ENCODE measurements around the gene FEM1B.

FEM1B gene

GRCh38 chr15:68343579-68344225 lies 66.2 kb downstream of the FEM1B start:
- Histone ChIP-seq H3K27ac (no peak overlapping the region), H3K27me3 (no peaks in the 10 kb centered on the region), H3K9me3 (no peaks in the 10 kb centered on the region), H3K4me3 (ENCODE audit: low read depth in 1 of 2, low read length in 1 of 2) (no peak overlapping the region), H3K36me3 (no peaks in the 10 kb centered on the region), H3K4me1 (ENCODE audit: control insufficient read depth in 1 of 2, insufficient read depth in 1 of 2, low read depth in 1 of 2, low read length in 1 of 2) (no peaks in the 10 kb centered on the region)
- no peak for TF ChIP-seq CTCF (IDR thresholded peaks at IDR 0.05)

GRCh38 chr15:68344600-68344999 lies 67.1 kb downstream of the FEM1B start:
- Histone ChIP-seq H3K36me3 (no peaks in the 10 kb centered on the region), H3K4me1 (ENCODE audit: control insufficient read depth in 1 of 2, insufficient read depth in 1 of 2, low read depth in 1 of 2, low read length in 1 of 2) (no peaks in the 10 kb centered on the region)
- TF ChIP-seq CTCF (IDR thresholded peaks at IDR 0.05): no peak

More at GRCh38 chr15:68344600-68344999, 67.1 kb downstream of the FEM1B start:
- Histone ChIP-seq H3K9me3 (no peaks in the 10 kb centered on the region), H3K4me3 (ENCODE audit: low read depth in 1 of 2, low read length in 1 of 2) (no peak overlapping the region), H3K27ac (no peak overlapping the region), H3K27me3 (no peaks in the 10 kb centered on the region)
